HEK293 (cell line): ENCODE data around the gene GUCY1B1.

Experiments
- CTCF ChIA-PET: fragments of 350-600 bp; formaldehyde crosslinking; extraction: SDS; loops from one replicate; lab custom pipeline; 2021; ENCODE audit warnings: antibody characterized with exemption; lab: Yijun Ruan, JAX
- POLR2A ChIA-PET: fragments of 300-600 bp; formaldehyde crosslinking; extraction: SDS; loops from one replicate; lab custom pipeline; 2020; ENCODE audit warnings: antibody characterized with exemption, inconsistent platforms; lab: Yijun Ruan, JAX
- H3K27ac ChIP-seq: fragments of 200-500 bp; sonication (Bioruptor generic); 2 replicates; pipeline ENCODE4 v1.5.1; 2014; ENCODE audit warnings: low read depth, low read length, control low read depth, inconsistent platforms; ENCODE audit errors: extremely low read depth
- H3K36me3 ChIP-seq, 2 experiments: fragments of 200-500 bp in 1 of 2; sonication (Bioruptor generic) in 1 of 2; 1 replicate in 1 of 2; 2 replicates in 1 of 2; pipeline ENCODE4 v1.5.1; 2014 to 2017; ENCODE audit warnings: inconsistent platforms in 2 of 2, low read length in 2 of 2; ENCODE audit not compliant: control insufficient read depth in 2 of 2, insufficient read depth in 1 of 2
- H3K4me1 ChIP-seq: fragments of 200-500 bp; sonication (Bioruptor generic); 2 replicates; pipeline ENCODE4 v1.5.1; 2014; ENCODE audit warnings: mild to moderate bottlenecking, low read length, inconsistent platforms; ENCODE audit not compliant: control insufficient read depth, insufficient read depth
- H3K4me3 ChIP-seq: 2 replicates; pipeline ENCODE4 v1.5.1; 2011; ENCODE audit warnings: low read depth, mild to moderate bottlenecking, control low read depth, low read length, moderate library complexity
- H3K9me3 ChIP-seq: fragments of 200-500 bp; sonication (Bioruptor generic); 2 replicates; pipeline ENCODE4 v1.5.1; 2014; ENCODE audit warnings: low read depth, low read length, inconsistent platforms; ENCODE audit not compliant: control insufficient read depth, insufficient read depth
- CTCF ChIP-seq: fragments of 450-650 bp; formaldehyde crosslinking; IDR thresholded peaks from 2 replicates; pipeline ENCODE4 v1.5.1; 2016; ENCODE audit warnings: missing biosample characterization, missing genetic modification characterization
- FEZF1 ChIP-seq: fragments of 450-650 bp; formaldehyde crosslinking; IDR thresholded peaks from 2 replicates; pipeline ENCODE4 v1.5.1; 2016; ENCODE audit warnings: missing biosample characterization, missing genetic modification characterization
- KLF9 ChIP-seq: fragments of 450-650 bp; formaldehyde crosslinking; IDR thresholded peaks from 2 replicates; pipeline ENCODE4 v1.5.1; 2016; ENCODE audit warnings: missing biosample characterization, missing genetic modification characterization, low read depth
- PRDM4 ChIP-seq: fragments of 450-650 bp; formaldehyde crosslinking; IDR thresholded peaks from 2 replicates; pipeline ENCODE4 v1.5.1; 2017; ENCODE audit warnings: missing biosample characterization, missing genetic modification characterization
- ZBTB10 ChIP-seq: fragments of 450-650 bp; formaldehyde crosslinking; IDR thresholded peaks from 2 replicates; pipeline ENCODE4 v1.5.1; 2016; ENCODE audit warnings: missing biosample characterization, missing genetic modification characterization
- ZNF184 ChIP-seq: fragments of 450-650 bp; IDR thresholded peaks from 2 replicates; pipeline ENCODE4 v1.5.1; 2018; ENCODE audit warnings: missing biosample characterization, mild to moderate bottlenecking, missing genetic modification characterization
- ZNF292 ChIP-seq: fragments of 450-650 bp; formaldehyde crosslinking; IDR thresholded peaks from 2 replicates; pipeline ENCODE4 v1.5.1; 2016; ENCODE audit warnings: low read depth, missing biosample characterization, missing genetic modification characterization, borderline replicate concordance
- ZNF398 ChIP-seq: fragments of 450-650 bp; formaldehyde crosslinking; IDR thresholded peaks from 2 replicates; pipeline ENCODE4 v1.5.1; 2017; ENCODE audit warnings: missing biosample characterization, missing genetic modification characterization
- ZNF48 ChIP-seq: fragments of 450-650 bp; formaldehyde crosslinking; IDR thresholded peaks from 2 replicates; pipeline ENCODE4 v1.5.1; 2016; ENCODE audit warnings: missing biosample characterization, missing genetic modification characterization
- ZNF488 ChIP-seq: fragments of 450-650 bp; formaldehyde crosslinking; IDR thresholded peaks from 2 replicates; pipeline ENCODE4 v1.5.1; 2016; ENCODE audit warnings: missing biosample characterization, missing genetic modification characterization
- ZNF514 ChIP-seq: fragments of 450-650 bp; formaldehyde crosslinking; IDR thresholded peaks from 2 replicates; pipeline ENCODE4 v1.5.1; 2016; ENCODE audit warnings: missing biosample characterization, missing genetic modification characterization
- ZNF530 ChIP-seq: fragments of 450-650 bp; formaldehyde crosslinking; IDR thresholded peaks from 2 replicates; pipeline ENCODE4 v1.5.1; 2016; ENCODE audit warnings: low read depth, missing biosample characterization, missing genetic modification characterization
- ZNF558 ChIP-seq: fragments of 450-650 bp; formaldehyde crosslinking; IDR thresholded peaks from 2 replicates; pipeline ENCODE4 v1.5.1; 2016; ENCODE audit warnings: missing biosample characterization, missing genetic modification characterization
- ZNF560 ChIP-seq: fragments of 450-650 bp; formaldehyde crosslinking; IDR thresholded peaks from 2 replicates; pipeline ENCODE4 v1.5.1; 2017; ENCODE audit warnings: missing biosample characterization, missing genetic modification characterization, borderline replicate concordance
- ZNF571 ChIP-seq: fragments of 450-650 bp; formaldehyde crosslinking; IDR thresholded peaks from 2 replicates; pipeline ENCODE4 v1.5.0; 2017; ENCODE audit warnings: missing biosample characterization, missing genetic modification characterization
- ZNF621 ChIP-seq: fragments of 450-650 bp; formaldehyde crosslinking; IDR thresholded peaks from 2 replicates; pipeline ENCODE4 v1.5.1; 2017; ENCODE audit warnings: missing biosample characterization, missing genetic modification characterization
- ZNF660 ChIP-seq: fragments of 450-650 bp; IDR thresholded peaks from 2 replicates; pipeline ENCODE4 v1.5.1; 2018; ENCODE audit warnings: missing biosample characterization, mild to moderate bottlenecking, missing genetic modification characterization
- ZNF677 ChIP-seq: fragments of 450-650 bp; IDR thresholded peaks from 2 replicates; pipeline ENCODE4 v1.5.0; 2018; ENCODE audit warnings: missing biosample characterization, mild to moderate bottlenecking, missing genetic modification characterization, moderate library complexity
- ZNF707 ChIP-seq: fragments of 450-650 bp; formaldehyde crosslinking; IDR thresholded peaks from 2 replicates; pipeline ENCODE4 v1.5.1; 2016; ENCODE audit warnings: missing biosample characterization, missing genetic modification characterization
- ZNF830 ChIP-seq: fragments of 450-650 bp; IDR thresholded peaks from 2 replicates; pipeline ENCODE4 v1.5.0; 2018; ENCODE audit warnings: missing biosample characterization, missing genetic modification characterization, low read depth, mild to moderate bottlenecking, moderate library complexity

Gene GUCY1B1

GRCh38 chr4:155805016-155805415 is 46.2 kb downstream of the GUCY1B1 start:
- CTCF ChIA-PET = no interaction called here
- H3K4me1 ChIP-seq = no peaks in the 10 kb centered on the region
- H3K27ac ChIP-seq = no peak overlapping the region
- H3K36me3 ChIP-seq = peaks cover 0 to 41% of the 10 kb centered on the region in 2 experiments; a peak in 2 of 3 replicates
- no peak overlapping the region for H3K4me3 ChIP-seq
- TF ChIP-seq ZNF571 (tag by site-specific recombination) = no peak
- no peak for TF ChIP-seq ZNF488 (tag by site-specific recombination)
- no peak for TF ChIP-seq ZNF184 (tag by site-specific recombination)
- TF ChIP-seq ZNF48 (tag by site-specific recombination) = no peak
- TF ChIP-seq ZNF560 = no peak
- TF ChIP-seq ZNF830 (tag by site-specific recombination) = no peak
- no peak for TF ChIP-seq ZNF621 (tag by site-specific recombination)
- no peak for TF ChIP-seq ZBTB10 (tag by site-specific recombination)
- no peak for TF ChIP-seq ZNF660 (tag by site-specific recombination)
- TF ChIP-seq ZNF707 (tag by site-specific recombination) = no peak
- TF ChIP-seq ZNF292 = no peak
- TF ChIP-seq ZNF558 = no peak
- no peak for TF ChIP-seq FEZF1 (tag by site-specific recombination)
- TF ChIP-seq CTCF (tag by site-specific recombination) = no peak
- TF ChIP-seq ZNF398 = no peak
- no peak for TF ChIP-seq ZNF530 (tag by site-specific recombination)
- no peak for TF ChIP-seq ZNF514 (tag by site-specific recombination)
- TF ChIP-seq PRDM4 (tag by site-specific recombination) = no peak
- no peak for TF ChIP-seq KLF9
- TF ChIP-seq ZNF677 (tag by site-specific recombination) = no peak
- no peaks in the 10 kb centered on the region for H3K9me3 ChIP-seq
- POLR2A ChIA-PET = no interaction called here
